SK-N-SH (cell line): ENCODE results near the gene DHX29. TPM values are rescaled to one million over a fixed set of nuclear protein-coding genes. Genes with fewer than 3 reads are reported as not detected.

Source experiments
- CTCF ChIA-PET: fragments of 300-600, 350-600 bp; formaldehyde crosslinking; extraction: SDS; loops from one replicate; lab custom pipeline; 2021; lab: Yijun Ruan, JAX
- POLR2A ChIA-PET: fragments of 350-600 bp; sonication (Branson Sonifier 250); formaldehyde crosslinking; extraction: SDS; loops from one replicate; lab custom pipeline; 2020; ENCODE audit warnings: antibody characterized with exemption, inconsistent platforms; lab: Yijun Ruan, JAX
- DNase-seq: peaks from one replicate; pipeline ENCODE4 v3.0.0; 2012
- H2AFZ ChIP-seq: fragments of 200-600 bp; sonication (generic); 2 replicates; pipeline ENCODE4 v1.8.1; 2016; ENCODE audit warnings: antibody characterized with exemption, mild to moderate bottlenecking, low read depth
- H3F3A ChIP-seq: fragments of 200-600 bp; sonication (generic); replicated peaks from 2 replicates; pipeline ENCODE3; 2016; ENCODE audit warnings: antibody characterized with exemption, mild to moderate bottlenecking; ENCODE audit not compliant: insufficient read depth
- H3K27ac ChIP-seq, 2 experiments: fragments of 200-500 bp in 1 of 2; fragments of 200-600 bp in 1 of 2; sonication (Bioruptor generic) in 1 of 2; sonication (generic), shearing (Covaris generic) in 1 of 2; 2 replicates each; pipeline versions ENCODE4 v1.5.1 to v1.6.1; 2014 to 2016; ENCODE audit warnings: low read depth in 2 of 2, inconsistent platforms in 1 of 2, low read length in 1 of 2, mild to moderate bottlenecking in 1 of 2, mixed read lengths in 1 of 2
- H3K27me3 ChIP-seq: fragments of 200-600 bp; sonication (generic), shearing (Covaris generic); 2 replicates; pipeline ENCODE4 v1.6.1; 2016; ENCODE audit warnings: mixed run types; ENCODE audit not compliant: insufficient read depth
- H3K36me3 ChIP-seq, 2 experiments: fragments of 200-500 bp in 1 of 2; fragments of 200-600 bp in 1 of 2; sonication (Bioruptor generic) in 1 of 2; sonication (generic) in 1 of 2; replicated peaks in 1 of 2; 2 replicates each; pipeline versions ENCODE3 to v1.5.1; 2014 to 2016; ENCODE audit warnings: low read length in 1 of 2, mild to moderate bottlenecking in 1 of 2; ENCODE audit not compliant: insufficient read depth in 2 of 2, control insufficient read depth in 1 of 2
- H3K4me1 ChIP-seq, 2 experiments: fragments of 200-500 bp in 1 of 2; fragments of 200-600 bp in 1 of 2; sonication (Bioruptor generic) in 1 of 2; sonication (generic), shearing (Covaris generic) in 1 of 2; 2 replicates each; pipeline versions ENCODE4 v1.5.1 to v1.6.1; 2014 to 2016; ENCODE audit warnings: low read depth in 1 of 2, low read length in 1 of 2, mixed run types in 1 of 2; ENCODE audit not compliant: insufficient read depth in 2 of 2, control insufficient read depth in 1 of 2
- H3K4me2 ChIP-seq: fragments of 200-600 bp; sonication (generic), shearing (Covaris generic); 2 replicates; pipeline ENCODE4 v1.6.1; 2017; ENCODE audit warnings: mixed run types
- H3K4me3 ChIP-seq, 2 experiments: fragments of 200-500 bp in 1 of 2; fragments of 200-600 bp in 1 of 2; sonication (Bioruptor generic) in 1 of 2; sonication (generic), shearing (Covaris generic) in 1 of 2; 2 replicates each; pipeline versions ENCODE4 v1.5.1 to v1.8.1; 2014 to 2016; ENCODE audit warnings: low read depth in 2 of 2, inconsistent platforms in 1 of 2, low read length in 1 of 2, mild to moderate bottlenecking in 1 of 2, mixed read lengths in 1 of 2, moderate library complexity in 1 of 2
- H3K79me2 ChIP-seq: fragments of 200-600 bp; sonication (generic); 2 replicates; pipeline ENCODE4 v1.8.1; 2017; ENCODE audit warnings: mild to moderate bottlenecking; ENCODE audit not compliant: insufficient read depth
- H3K9ac ChIP-seq: fragments of 200-600 bp; sonication (generic); 2 replicates; pipeline ENCODE4 v1.6.1; 2017; ENCODE audit warnings: mixed run types
- H3K9me2 ChIP-seq: fragments of 200-600 bp; sonication (generic); 2 replicates; pipeline ENCODE4 v1.6.1; 2017; ENCODE audit warnings: mixed run types
- H3K9me3 ChIP-seq: fragments of 200-600 bp; sonication (generic); 2 replicates; pipeline ENCODE4 v1.6.1; 2017; ENCODE audit warnings: mixed run types, mild to moderate bottlenecking, moderate library complexity
- H4K20me1 ChIP-seq: fragments of 200-600 bp; sonication (generic); 2 replicates; pipeline ENCODE4 v1.6.1; 2017; ENCODE audit warnings: mild to moderate bottlenecking, mixed run types; ENCODE audit not compliant: insufficient read depth
- CHD2 ChIP-seq: fragments of 150-350 bp; IDR thresholded peaks from 2 replicates; pipeline ENCODE4 v1.6.1; 2018; ENCODE audit warnings: low read length; ENCODE audit not compliant: partially characterized antibody
- EP300 ChIP-seq, 2 experiments: IDR thresholded peaks; 2 replicates each; pipeline versions ENCODE4 v1.4.0 to v1.6.1; 2012; ENCODE audit warnings: borderline replicate concordance in 1 of 2, low read depth in 1 of 2, low read length in 1 of 2
- FOSL2 ChIP-seq: IDR thresholded peaks from 2 replicates; pipeline ENCODE4 v1.4.0; 2012; ENCODE audit warnings: low read depth, mild to moderate bottlenecking, moderate library complexity, borderline replicate concordance
- FOXM1 ChIP-seq: IDR thresholded peaks from 2 replicates; pipeline ENCODE4 v1.4.0; 2012; ENCODE audit warnings: low read depth, mild to moderate bottlenecking
- GATA2 ChIP-seq: sonication (generic); formaldehyde crosslinking; IDR thresholded peaks from 2 replicates; pipeline ENCODE4 v1.5.0; 2020; ENCODE audit warnings: mild to moderate bottlenecking, missing genetic modification reagents
- NFIC ChIP-seq: IDR thresholded peaks from 2 replicates; pipeline ENCODE4 v1.4.0; 2012; ENCODE audit warnings: borderline replicate concordance
- RAD21 ChIP-seq: IDR thresholded peaks from 2 replicates; pipeline ENCODE4 v1.6.1; 2012; ENCODE audit warnings: mild to moderate bottlenecking, low read length
- RXRA ChIP-seq: IDR thresholded peaks from 2 replicates; pipeline ENCODE4 v1.4.0; 2012; ENCODE audit warnings: low read depth, mild to moderate bottlenecking, borderline replicate concordance
- TAF1 ChIP-seq: IDR thresholded peaks from 2 replicates; pipeline ENCODE4 v1.6.1; 2012; ENCODE audit warnings: low read depth, mild to moderate bottlenecking, low read length, moderate library complexity, borderline replicate concordance
- TCF12 ChIP-seq: IDR thresholded peaks from 2 replicates; pipeline ENCODE4 v1.4.0; 2012
- YY1 ChIP-seq: IDR thresholded peaks from 2 replicates; pipeline ENCODE4 v1.4.0; 2012; ENCODE audit warnings: low read depth, mild to moderate bottlenecking
- WGBS: methylation state at CpG from one replicate; pipeline ENCODE4 v1.1.6; 2017; ENCODE audit warnings: low lambda C conversion rate; 5-methylcytosine and 5-hydroxymethylcytosine counted together
- polyA plus RNA-seq, 3 experiments: library from polyadenylated mRNA; depleted of rRNA; stranded (reverse); fragments of >200 nt; gene quantifications; 2 replicates each; pipeline ENCODE4 v1.2.3, GENCODE V29; 2012
- TF ChIP-seq, protein P1 (sequence below): IDR thresholded peaks from 2 replicates; pipeline ENCODE4 v1.4.0; 2012; ENCODE audit warnings: low read depth
- TF ChIP-seq, protein P2 (sequence below): fragments of 150-350 bp; IDR thresholded peaks from 2 replicates; pipeline ENCODE4 v1.6.1; 2017; ENCODE audit warnings: antibody characterized with exemption, low read length, low read depth, borderline replicate concordance
- TF ChIP-seq, protein P3 (sequence below): IDR thresholded peaks from 2 replicates; pipeline ENCODE4 v1.4.0; 2012; ENCODE audit warnings: low read depth, borderline replicate concordance
- TF ChIP-seq, protein P4 (sequence below): IDR thresholded peaks from 2 replicates; pipeline ENCODE4 v1.4.0; 2012; ENCODE audit warnings: low read depth, borderline replicate concordance

The DHX29 gene
- polyA plus RNA-seq, 1 of the 3 experiments (the other 2 are of a cell fraction), result 2.1 TPM

DNA sequence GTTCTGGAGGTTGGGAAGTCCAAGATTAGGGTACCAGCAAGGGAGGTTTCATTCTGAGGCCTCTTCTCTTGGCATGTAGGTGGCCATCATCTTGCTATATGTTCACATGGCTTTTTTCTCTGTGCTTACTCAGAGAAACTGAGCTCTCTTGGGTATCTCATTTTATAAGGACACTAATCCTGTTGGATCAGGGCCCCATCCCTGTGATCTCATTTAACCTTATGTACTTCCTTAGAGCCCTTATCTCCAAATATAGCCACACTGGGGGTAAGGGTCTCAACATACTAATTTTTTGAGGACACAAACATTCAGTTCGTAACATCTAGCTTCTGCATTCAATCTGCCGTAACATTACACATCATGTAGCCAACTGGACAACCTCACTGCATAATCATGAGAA lies 6.6 kb downstream of the DHX29 start:
- 100% methylated on average over 2 of the region's 2 CpGs for WGBS
- H3K9me2 ChIP-seq, result no peaks in the 10 kb centered on the region
- H4K20me1 ChIP-seq, result peaks cover 5% of the 10 kb centered on the region; the same call in 1 of the 2 replicates
- H3F3A ChIP-seq, result peaks cover 11% of the 10 kb centered on the region
- H3K9ac ChIP-seq, result no peak overlapping the region
- peaks cover 31 to 53% of the 10 kb centered on the region in 2 experiments for H3K36me3 ChIP-seq
- H3K27ac ChIP-seq, result no peak overlapping the region
- no peak overlapping the region for H2AFZ ChIP-seq
- DNase-seq, result no peak
- H3K4me1 ChIP-seq, result peaks cover 2 to 10% of the 10 kb centered on the region in 2 experiments; a peak in 3 of 4 replicates
- TF ChIP-seq, protein P1, sequence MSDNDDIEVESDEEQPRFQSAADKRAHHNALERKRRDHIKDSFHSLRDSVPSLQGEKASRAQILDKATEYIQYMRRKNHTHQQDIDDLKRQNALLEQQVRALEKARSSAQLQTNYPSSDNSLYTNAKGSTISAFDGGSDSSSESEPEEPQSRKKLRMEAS, result no peak
- no peak for TF ChIP-seq RAD21
- no peak for TF ChIP-seq CHD2
- no peak for TF ChIP-seq EP300 (IDR thresholded peaks at IDR 0.05; ENCODE audit: borderline replicate concordance in 1 of 2, low read depth in 1 of 2, low read length in 1 of 2)
- TF ChIP-seq TCF12, result no peak
- no peak for TF ChIP-seq RXRA
- TF ChIP-seq, protein P2, sequence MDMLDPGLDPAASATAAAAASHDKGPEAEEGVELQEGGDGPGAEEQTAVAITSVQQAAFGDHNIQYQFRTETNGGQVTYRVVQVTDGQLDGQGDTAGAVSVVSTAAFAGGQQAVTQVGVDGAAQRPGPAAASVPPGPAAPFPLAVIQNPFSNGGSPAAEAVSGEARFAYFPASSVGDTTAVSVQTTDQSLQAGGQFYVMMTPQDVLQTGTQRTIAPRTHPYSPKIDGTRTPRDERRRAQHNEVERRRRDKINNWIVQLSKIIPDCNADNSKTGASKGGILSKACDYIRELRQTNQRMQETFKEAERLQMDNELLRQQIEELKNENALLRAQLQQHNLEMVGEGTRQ, result no peak
- no peak for TF ChIP-seq FOSL2
- H3K4me2 ChIP-seq, result no peak overlapping the region
- H3K27me3 ChIP-seq, result no peaks in the 10 kb centered on the region
- no peak overlapping the region for H3K4me3 ChIP-seq
- no peaks in the 10 kb centered on the region for H3K9me3 ChIP-seq
- peaks cover 91% of the 10 kb centered on the region for H3K79me2 ChIP-seq
- POLR2A ChIA-PET, result no interaction called here
- CTCF ChIA-PET, result interaction anchor here (1.2 kb wide), 1 partner anchor 10 kb away, joined by 3 read pairs; no protein-coding TSS in a partner anchor

DNA sequence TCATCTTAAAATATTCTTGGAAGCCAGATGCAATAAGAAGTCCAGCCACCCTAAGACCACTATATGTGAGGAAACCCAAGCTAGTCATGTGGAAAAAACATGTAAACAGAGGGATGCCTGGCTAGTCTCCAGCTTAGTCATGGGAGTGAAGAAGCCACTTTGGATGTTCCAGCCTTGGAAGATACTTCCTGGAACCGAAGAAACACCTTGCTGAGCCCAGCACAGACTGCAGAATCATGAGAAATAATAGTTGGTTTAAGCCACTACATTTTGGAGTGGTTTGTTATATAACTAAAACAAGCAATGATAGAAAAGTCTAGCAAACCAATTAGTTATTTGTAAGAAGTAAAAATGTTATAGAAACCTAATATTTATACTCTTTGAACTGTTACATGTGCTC lies 12.6 kb downstream of the DHX29 start:
- Histone ChIP-seq H3K9me2 (no peaks in the 10 kb centered on the region), H3K9me3 (no peaks in the 10 kb centered on the region), H3K4me3 (no peak overlapping the region), H3K4me2 (no peak overlapping the region), H3K27ac (no peak overlapping the region), H3K36me3 (peaks cover 67 to 76% of the 10 kb centered on the region in 2 experiments), H3K79me2 (peaks cover 32% of the 10 kb centered on the region), H3F3A (no peaks in the 10 kb centered on the region), H4K20me1 (no peaks in the 10 kb centered on the region), H2AFZ (no peak overlapping the region), H3K9ac (no peak overlapping the region), H3K4me1 (no peaks in the 10 kb centered on the region), H3K27me3 (no peaks in the 10 kb centered on the region)
- no peak for DNase-seq
- WGBS, result 94% methylated on average over 1 of the region's 1 CpG
- TF ChIP-seq, protein P1, result no peak
- TF ChIP-seq TCF12 (no peak), YY1 (no peak), GATA2 (CRISPR knock-in tag) (no peak), NFIC (no peak), CHD2 (no peak), TAF1 (no peak), RXRA (no peak), FOXM1 (no peak)
- TF ChIP-seq, protein P2, result no peak
- TF ChIP-seq, protein P3, sequence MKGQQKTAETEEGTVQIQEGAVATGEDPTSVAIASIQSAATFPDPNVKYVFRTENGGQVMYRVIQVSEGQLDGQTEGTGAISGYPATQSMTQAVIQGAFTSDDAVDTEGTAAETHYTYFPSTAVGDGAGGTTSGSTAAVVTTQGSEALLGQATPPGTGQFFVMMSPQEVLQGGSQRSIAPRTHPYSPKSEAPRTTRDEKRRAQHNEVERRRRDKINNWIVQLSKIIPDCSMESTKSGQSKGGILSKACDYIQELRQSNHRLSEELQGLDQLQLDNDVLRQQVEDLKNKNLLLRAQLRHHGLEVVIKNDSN, result no peak
- TF ChIP-seq, protein P4, sequence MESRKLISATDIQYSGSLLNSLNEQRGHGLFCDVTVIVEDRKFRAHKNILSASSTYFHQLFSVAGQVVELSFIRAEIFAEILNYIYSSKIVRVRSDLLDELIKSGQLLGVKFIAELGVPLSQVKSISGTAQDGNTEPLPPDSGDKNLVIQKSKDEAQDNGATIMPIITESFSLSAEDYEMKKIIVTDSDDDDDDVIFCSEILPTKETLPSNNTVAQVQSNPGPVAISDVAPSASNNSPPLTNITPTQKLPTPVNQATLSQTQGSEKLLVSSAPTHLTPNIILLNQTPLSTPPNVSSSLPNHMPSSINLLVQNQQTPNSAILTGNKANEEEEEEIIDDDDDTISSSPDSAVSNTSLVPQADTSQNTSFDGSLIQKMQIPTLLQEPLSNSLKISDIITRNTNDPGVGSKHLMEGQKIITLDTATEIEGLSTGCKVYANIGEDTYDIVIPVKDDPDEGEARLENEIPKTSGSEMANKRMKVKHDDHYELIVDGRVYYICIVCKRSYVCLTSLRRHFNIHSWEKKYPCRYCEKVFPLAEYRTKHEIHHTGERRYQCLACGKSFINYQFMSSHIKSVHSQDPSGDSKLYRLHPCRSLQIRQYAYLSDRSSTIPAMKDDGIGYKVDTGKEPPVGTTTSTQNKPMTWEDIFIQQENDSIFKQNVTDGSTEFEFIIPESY, result no peak
- ChIA-PET CTCF (no interaction called here), POLR2A (no interaction called here)
